ENCODE data around the gene GABARAPL2.

GABARAPL2 gene

DNA sequence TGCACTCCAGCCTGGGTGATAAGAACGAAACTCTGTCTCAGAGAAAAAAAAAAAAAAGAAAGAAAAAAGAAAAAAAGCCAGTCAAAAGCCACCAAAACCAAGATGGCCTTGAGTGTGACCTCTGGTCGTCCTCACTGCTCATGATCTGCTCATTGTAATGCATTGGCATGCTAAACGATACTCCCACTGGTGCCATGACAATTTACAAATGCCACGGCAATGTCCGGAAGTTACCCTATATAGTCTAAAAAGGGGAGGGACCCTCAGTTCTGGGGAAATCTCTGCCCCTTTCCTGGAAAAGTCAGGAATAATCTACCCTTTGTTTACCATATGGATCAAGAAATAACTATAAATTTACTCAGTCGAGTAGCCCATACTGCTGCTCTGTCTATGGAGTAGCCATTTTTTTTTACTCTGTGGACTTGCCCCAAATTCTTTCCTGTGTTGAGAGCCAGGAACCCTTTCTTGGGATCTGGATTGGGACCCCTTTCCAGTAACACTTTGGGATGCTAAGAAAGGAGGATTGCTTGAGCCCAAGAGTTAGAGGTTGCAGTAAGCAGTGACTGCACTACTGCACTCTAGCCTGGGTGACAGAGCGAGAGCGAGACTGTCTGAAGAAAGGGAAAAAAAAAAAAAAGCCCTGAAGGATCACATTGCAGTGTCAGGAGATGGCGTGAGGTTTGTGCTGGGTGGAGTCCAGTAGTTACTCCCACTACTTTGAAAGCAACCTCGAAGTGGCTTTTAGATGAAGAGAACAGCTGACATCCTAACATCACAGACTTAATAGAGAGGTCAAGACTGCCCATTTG, 6.4 kb upstream of the GABARAPL2 start:
- no peak for ATAC-seq
- no peak for TF ChIP-seq ZFP3 (CRISPR knock-in tag; IDR thresholded peaks at IDR 0.05)
- no peak for TF ChIP-seq PPARA (CRISPR knock-in tag; IDR thresholded peaks at IDR 0.05; ENCODE audit: borderline replicate concordance)
- no peak for TF ChIP-seq ESRRG (CRISPR knock-in tag; IDR thresholded peaks at IDR 0.05)
- TF ChIP-seq CSDC2 (CRISPR knock-in tag; IDR thresholded peaks at IDR 0.05) = no peak
- TF ChIP-seq ZNF8 (CRISPR knock-in tag; IDR thresholded peaks at IDR 0.05) = no peak
- no peak for TF ChIP-seq ZNF565 (CRISPR knock-in tag; conservative IDR thresholded peaks at IDR 0.05; ENCODE audit: low read depth)
- TF ChIP-seq TCF4 (CRISPR knock-in tag; IDR thresholded peaks at IDR 0.05; ENCODE audit: borderline replicate concordance) = no peak
- TF ChIP-seq GLIS3 (CRISPR knock-in tag; IDR thresholded peaks at IDR 0.05) = no peak

DNA sequence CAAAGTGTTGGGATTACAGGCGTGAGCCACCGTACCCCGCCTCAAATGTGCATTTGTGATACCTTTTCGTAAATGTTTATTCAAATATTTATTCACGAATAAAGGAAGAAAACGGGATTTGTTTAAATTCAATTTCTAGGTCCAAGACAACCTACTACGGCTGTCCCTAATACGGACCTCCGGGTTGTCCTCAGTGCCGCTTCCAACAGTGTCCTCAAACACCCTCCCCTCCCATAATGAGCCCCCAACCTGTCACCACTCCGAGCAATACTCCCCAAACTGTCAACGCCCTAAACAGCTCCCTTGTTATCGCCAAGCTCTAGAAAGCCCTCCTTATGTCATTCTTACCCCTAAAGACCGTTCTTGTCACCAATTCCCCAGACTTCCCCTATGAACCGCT, 539 bp upstream of the GABARAPL2 start:
- TF ChIP-seq TCF4 (CRISPR knock-in tag; IDR thresholded peaks at IDR 0.05; ENCODE audit: borderline replicate concordance) (no peak), TOX (CRISPR knock-in tag; IDR thresholded peaks at IDR 0.05; ENCODE audit: borderline replicate concordance) (no peak), RARB (CRISPR knock-in tag; IDR thresholded peaks at IDR 0.05) (no peak), ZFP30 (CRISPR knock-in tag; IDR thresholded peaks at IDR 0.05) (no peak), SNAI2 (CRISPR knock-in tag; IDR thresholded peaks at IDR 0.05) (no peak), CSRNP3 (CRISPR knock-in tag; IDR thresholded peaks at IDR 0.05) (no peak)
- no peak; the same call in 2 of the 3 replicates for ATAC-seq

DNA sequence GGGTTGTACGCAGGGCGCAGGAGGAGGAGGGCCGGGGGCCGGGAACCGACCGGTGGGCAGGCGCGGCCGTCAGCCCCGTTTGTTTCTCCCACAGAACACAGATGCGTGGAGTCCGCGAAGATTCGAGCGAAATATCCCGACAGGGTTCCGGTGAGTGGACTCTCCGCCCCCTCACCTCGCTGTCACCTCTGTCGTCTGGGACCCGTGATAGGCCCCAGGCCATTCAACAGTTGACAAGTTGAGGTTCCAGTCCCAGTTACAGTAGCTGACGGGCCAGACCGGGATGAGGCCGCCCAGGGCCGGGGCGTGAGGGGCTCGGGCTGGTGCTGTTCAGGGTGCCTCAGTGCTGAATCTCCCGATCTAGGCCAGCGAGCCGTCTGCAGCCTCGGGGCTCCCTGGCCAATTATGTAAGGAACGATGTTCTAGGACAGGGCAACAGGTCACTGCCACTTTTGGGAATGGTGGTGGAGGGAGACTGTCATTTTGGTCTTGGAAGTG, 628 bp downstream of the GABARAPL2 start:
- peak; percentile 30 for ATAC-seq
- TF ChIP-seq PPARA (CRISPR knock-in tag; IDR thresholded peaks at IDR 0.05; ENCODE audit: borderline replicate concordance) (no peak), ZNF8 (CRISPR knock-in tag; IDR thresholded peaks at IDR 0.05) (no peak), RARB (CRISPR knock-in tag; IDR thresholded peaks at IDR 0.05) (no peak), ZNF565 (CRISPR knock-in tag; conservative IDR thresholded peaks at IDR 0.05; ENCODE audit: low read depth) (no peak), ISL1 (CRISPR knock-in tag; IDR thresholded peaks at IDR 0.05) (no peak), OSR1 (CRISPR knock-in tag; IDR thresholded peaks at IDR 0.05) (no peak), GLIS3 (CRISPR knock-in tag; IDR thresholded peaks at IDR 0.05) (no peak), ZNF70 (CRISPR knock-in tag; IDR thresholded peaks at IDR 0.05) (no peak), ZC3H10 (CRISPR knock-in tag; IDR thresholded peaks at IDR 0.05) (no peak), ESRRG (CRISPR knock-in tag; IDR thresholded peaks at IDR 0.05) (no peak), TCF4 (CRISPR knock-in tag; IDR thresholded peaks at IDR 0.05; ENCODE audit: borderline replicate concordance) (no peak), ZFP3 (CRISPR knock-in tag; IDR thresholded peaks at IDR 0.05) (no peak), SNAI2 (CRISPR knock-in tag; IDR thresholded peaks at IDR 0.05) (no peak), ZFP30 (CRISPR knock-in tag; IDR thresholded peaks at IDR 0.05) (no peak), ARNTL (CRISPR knock-in tag; IDR thresholded peaks at IDR 0.05; ENCODE audit: borderline replicate concordance, low read depth) (no peak), POU6F1 (CRISPR knock-in tag; IDR thresholded peaks at IDR 0.05; ENCODE audit: borderline replicate concordance, low read depth) (no peak), CSDC2 (CRISPR knock-in tag; IDR thresholded peaks at IDR 0.05) (no peak)

- no peak for TF ChIP-seq CREB5 (CRISPR knock-in tag; IDR thresholded peaks at IDR 0.05; ENCODE audit: low read depth)
- no peak for TF ChIP-seq ZFP30 (CRISPR knock-in tag; IDR thresholded peaks at IDR 0.05)
- no peak for ATAC-seq
Measured at GRCh38 chr16:75567911-75568310, 1.7 kb downstream of the GABARAPL2 start.

GRCh38 chr16:75570396-75571065, 4.4 kb downstream of the GABARAPL2 start:
- no peak for ATAC-seq
- no peak for TF ChIP-seq CSDC2 (CRISPR knock-in tag; IDR thresholded peaks at IDR 0.05)
- TF ChIP-seq ZNF70 (CRISPR knock-in tag; IDR thresholded peaks at IDR 0.05) = no peak
- no peak for TF ChIP-seq ISL1 (CRISPR knock-in tag; IDR thresholded peaks at IDR 0.05)
- no peak for TF ChIP-seq ZNF8 (CRISPR knock-in tag; IDR thresholded peaks at IDR 0.05)
- no peak for TF ChIP-seq CREB5 (CRISPR knock-in tag; IDR thresholded peaks at IDR 0.05; ENCODE audit: low read depth)
- TF ChIP-seq TCF4 (CRISPR knock-in tag; IDR thresholded peaks at IDR 0.05; ENCODE audit: borderline replicate concordance) = no peak
- no peak for TF ChIP-seq ZNF565 (CRISPR knock-in tag; conservative IDR thresholded peaks at IDR 0.05; ENCODE audit: low read depth)
- TF ChIP-seq GLIS3 (CRISPR knock-in tag; IDR thresholded peaks at IDR 0.05) = no peak
- TF ChIP-seq ESRRG (CRISPR knock-in tag; IDR thresholded peaks at IDR 0.05) = no peak
- no peak for TF ChIP-seq POU6F1 (CRISPR knock-in tag; IDR thresholded peaks at IDR 0.05; ENCODE audit: borderline replicate concordance, low read depth)
- no peak for TF ChIP-seq CSRNP3 (CRISPR knock-in tag; IDR thresholded peaks at IDR 0.05)
